TTC549 (cell line): Measurements from ENCODE around the gene MRPL44.
A peak's percentile ranks its signal among the peaks of the same experiment; 100 is the strongest.
"Not testable (repeated sequence)": the region's sequence is repeated elsewhere in the genome, so short reads cannot be mapped to it uniquely, and the experiment has no call there.

Experiments used
- FAIRE-seq: peaks from 2 replicates; lab custom pipeline; 2012; peaks lifted over from hg19 to GRCh38; lab: Jason Lieb, UNC

Gene MRPL44

GRCh38 chr2:223971731-223972130 lies 14.5 kb downstream of the MRPL44 start:
- FAIRE-seq = no peak

- no peak for FAIRE-seq
Measured at GRCh38 chr2:223972656-223973102, 15.4 kb downstream of the MRPL44 start.

- no peak for FAIRE-seq
Measured at GRCh38 chr2:223973606-223974005, 16.3 kb downstream of the MRPL44 start.

GRCh38 chr2:223976635-223977226 lies 19.5 kb downstream of the MRPL44 start:
- FAIRE-seq = no peak

- no peak for FAIRE-seq
Measured at GRCh38 chr2:223978451-223978850, 21.2 kb downstream of the MRPL44 start.

- no peak for FAIRE-seq
Measured at GRCh38 chr2:223979730-223980396, 22.6 kb downstream of the MRPL44 start.

GRCh38 chr2:223980397-223980735 lies 23.1 kb downstream of the MRPL44 start:
- FAIRE-seq = no peak

- FAIRE-seq = no peak
Measured at GRCh38 chr2:223980803-223981202, 23.5 kb downstream of the MRPL44 start.

GRCh38 chr2:223981241-223981640 lies 24.0 kb downstream of the MRPL44 start:
- FAIRE-seq = no peak

GRCh38 chr2:223989206-223989855 lies 32.1 kb downstream of the MRPL44 start:
- FAIRE-seq = no peak

- FAIRE-seq = no peak
Measured at GRCh38 chr2:223989856-223990232, 32.6 kb downstream of the MRPL44 start.

- no peak for FAIRE-seq
Measured at GRCh38 chr2:223991611-223992010, 34.3 kb downstream of the MRPL44 start.

- FAIRE-seq = peak; percentile 86
Measured at GRCh38 chr2:223993634-223994232, 36.5 kb downstream of the MRPL44 start.

GRCh38 chr2:223994562-223995162 lies 37.4 kb downstream of the MRPL44 start:
- FAIRE-seq = no peak

GRCh38 chr2:223995569-223995968 lies 38.3 kb downstream of the MRPL44 start:
- no peak for FAIRE-seq

GRCh38 chr2:223996391-223996790 lies 39.1 kb downstream of the MRPL44 start:
- no peak for FAIRE-seq

GRCh38 chr2:223997938-223998337 lies 40.7 kb downstream of the MRPL44 start:
- FAIRE-seq = no peak

- no peak for FAIRE-seq
Measured at GRCh38 chr2:223998948-223999347, 41.7 kb downstream of the MRPL44 start.

- no peak for FAIRE-seq
Measured at GRCh38 chr2:223999862-224000261, 42.6 kb downstream of the MRPL44 start.

GRCh38 chr2:224000662-224001061 lies 43.4 kb downstream of the MRPL44 start:
- FAIRE-seq = not testable (repeated sequence)

- FAIRE-seq = no peak
Measured at GRCh38 chr2:224004105-224004695, 46.9 kb downstream of the MRPL44 start.

- FAIRE-seq = no peak
Measured at GRCh38 chr2:224008702-224009261, 51.5 kb downstream of the MRPL44 start.
